NCI-H128 (cell line): ENCODE data around the gene SLC9A5.

ENCODE experiments used
- DNase-seq: peaks from one replicate; lab custom pipeline; 2025; ENCODE audit not compliant: unreplicated experiment; lab: John Stamatoyannopoulos, UW

The SLC9A5 gene

GRCh38 chr16:67255553-67256221, 6.9 kb downstream of the SLC9A5 start:
- no peak for DNase-seq

GRCh38 chr16:67256701-67257230, 8.0 kb downstream of the SLC9A5 start:
- no peak for DNase-seq

GRCh38 chr16:67257486-67258160, 8.8 kb downstream of the SLC9A5 start:
- no peak for DNase-seq

- no peak for DNase-seq
Observed at GRCh38 chr16:67258161-67258835, 9.5 kb downstream of the SLC9A5 start.

- no peak for DNase-seq
Observed at GRCh38 chr16:67259705-67260104, 10.9 kb downstream of the SLC9A5 start.

GRCh38 chr16:67260426-67261063, 11.8 kb downstream of the SLC9A5 start:
- DNase-seq, result peak; percentile 20

- DNase-seq, result no peak
Observed at GRCh38 chr16:67263201-67263600, 14.4 kb downstream of the SLC9A5 start.

GRCh38 chr16:67264277-67264676, 15.5 kb downstream of the SLC9A5 start:
- no peak for DNase-seq

GRCh38 chr16:67264866-67265265, 16.1 kb downstream of the SLC9A5 start:
- DNase-seq, result no peak

GRCh38 chr16:67265834-67266233, 17.1 kb downstream of the SLC9A5 start:
- DNase-seq, result no peak

GRCh38 chr16:67268136-67268579, 19.4 kb downstream of the SLC9A5 start:
- DNase-seq, result no peak

- DNase-seq, result no peak
Observed at GRCh38 chr16:67269766-67270165, 21.0 kb downstream of the SLC9A5 start.

- no peak for DNase-seq
Observed at GRCh38 chr16:67270931-67271338, 22.2 kb downstream of the SLC9A5 start.

- DNase-seq, result no peak
Observed at GRCh38 chr16:67271446-67271845, 22.7 kb downstream of the SLC9A5 start.

GRCh38 chr16:67275321-67275720, 26.5 kb downstream of the SLC9A5 start:
- DNase-seq, result no peak

- no peak for DNase-seq
Observed at GRCh38 chr16:67277294-67277998, 28.7 kb downstream of the SLC9A5 start.

GRCh38 chr16:67277999-67278772, 29.4 kb downstream of the SLC9A5 start:
- DNase-seq, result no peak

- DNase-seq, result no peak
Observed at GRCh38 chr16:67278773-67279295, 30.1 kb downstream of the SLC9A5 start.

GRCh38 chr16:67279296-67280089, 30.7 kb downstream of the SLC9A5 start, which contains the start of gene PLEKHG4:
PLEKHG4 (plus strand) TSS chr16:67279532; CDS start chr16:67280045, 513 bp downstream.
- DNase-seq, result peak; percentile 10
